Right atrium auricular region (tissue), 2 donors: Measurements from ENCODE around the gene ARHGAP27. TPM values are rescaled to one million over a fixed set of nuclear protein-coding genes. Genes with fewer than 3 reads are reported as not detected.

ENCODE experiments used
- DNase-seq: peaks from one replicate; pipeline ENCODE4 v3.0.0-alpha.2; 2019; ENCODE audit warnings: low spot score
- H3K27ac ChIP-seq, 2 donors: fragments of 200-600 bp; sonication (generic); 1 replicate in 1 of 2; 2 replicates in 1 of 2; pipeline ENCODE4 v1.5.1; 2016 to 2019
- H3K27me3 ChIP-seq, 2 donors: fragments of 200-600 bp; sonication (generic); one replicate each; pipeline versions ENCODE4 v1.5.1 to v1.6.0; 2017 to 2019
- H3K36me3 ChIP-seq: fragments of 200-600 bp; sonication (generic); one replicate; pipeline ENCODE4 v1.5.1; 2016
- H3K4me1 ChIP-seq, 2 donors: fragments of 200-600 bp; sonication (generic); one replicate each; pipeline versions ENCODE4 v1.5.1 to v1.6.0; 2017 to 2019
- H3K4me3 ChIP-seq, 2 donors: fragments of 200-600 bp; sonication (generic); 1 replicate in 1 of 2; 2 replicates in 1 of 2; pipeline ENCODE4 v1.5.1; 2017 to 2019; ENCODE audit warnings: mild to moderate bottlenecking in 1 of 2, moderate library complexity in 1 of 2
- H3K9me3 ChIP-seq, 2 donors: fragments of 200-600 bp; sonication (generic); one replicate each; pipeline ENCODE4 v1.5.1; 2019
- total RNA-seq, 2 donors: library from RNA; depleted of rRNA; stranded (reverse); fragments of >200 nt; gene quantifications; one replicate each; pipeline ENCODE4 v1.1.0, GENCODE V29; 2016
- TF ChIP-seq, protein P1 (sequence below), 2 donors: fragments of 200-600 bp; sonication (generic); IDR thresholded peaks; one replicate each; pipeline ENCODE4 v1.5.1; 2019; ENCODE audit warnings: antibody characterized with exemption in 2 of 2

The ARHGAP27 gene
- total RNA-seq, 2 donors from 2014 or later, result 18.9 to 21.9 TPM

- H3K27me3 ChIP-seq, result peaks cover 9 to 11% of the 10 kb centered on the region in 2 donors
- TF ChIP-seq, protein P1, sequence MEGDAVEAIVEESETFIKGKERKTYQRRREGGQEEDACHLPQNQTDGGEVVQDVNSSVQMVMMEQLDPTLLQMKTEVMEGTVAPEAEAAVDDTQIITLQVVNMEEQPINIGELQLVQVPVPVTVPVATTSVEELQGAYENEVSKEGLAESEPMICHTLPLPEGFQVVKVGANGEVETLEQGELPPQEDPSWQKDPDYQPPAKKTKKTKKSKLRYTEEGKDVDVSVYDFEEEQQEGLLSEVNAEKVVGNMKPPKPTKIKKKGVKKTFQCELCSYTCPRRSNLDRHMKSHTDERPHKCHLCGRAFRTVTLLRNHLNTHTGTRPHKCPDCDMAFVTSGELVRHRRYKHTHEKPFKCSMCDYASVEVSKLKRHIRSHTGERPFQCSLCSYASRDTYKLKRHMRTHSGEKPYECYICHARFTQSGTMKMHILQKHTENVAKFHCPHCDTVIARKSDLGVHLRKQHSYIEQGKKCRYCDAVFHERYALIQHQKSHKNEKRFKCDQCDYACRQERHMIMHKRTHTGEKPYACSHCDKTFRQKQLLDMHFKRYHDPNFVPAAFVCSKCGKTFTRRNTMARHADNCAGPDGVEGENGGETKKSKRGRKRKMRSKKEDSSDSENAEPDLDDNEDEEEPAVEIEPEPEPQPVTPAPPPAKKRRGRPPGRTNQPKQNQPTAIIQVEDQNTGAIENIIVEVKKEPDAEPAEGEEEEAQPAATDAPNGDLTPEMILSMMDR (IDR thresholded peaks at IDR 0.05), result no peak
- no peak for DNase-seq
- H3K27ac ChIP-seq, result no peak overlapping the region
- no peak overlapping the region for H3K4me3 ChIP-seq
- no peaks in the 10 kb centered on the region for H3K9me3 ChIP-seq
- peaks cover 0 to 63% of the 10 kb centered on the region in 2 donors for H3K4me1 ChIP-seq
- no peaks in the 10 kb centered on the region for H3K36me3 ChIP-seq
These were observed 5.4 kb downstream of the ARHGAP27 start for GRCh38 chr17:45427181-45427835.

- TF ChIP-seq, protein P1 (IDR thresholded peaks at IDR 0.05), result no peak
- Histone ChIP-seq H3K27ac (no peak overlapping the region), H3K4me1 (peaks cover 0 to 56% of the 10 kb centered on the region in 2 donors), H3K27me3 (peaks cover 9 to 11% of the 10 kb centered on the region in 2 donors), H3K9me3 (no peaks in the 10 kb centered on the region), H3K36me3 (no peaks in the 10 kb centered on the region), H3K4me3 (no peak overlapping the region)
- DNase-seq, result no peak
These were observed 6.1 kb downstream of the ARHGAP27 start for GRCh38 chr17:45426561-45426960.

DNA sequence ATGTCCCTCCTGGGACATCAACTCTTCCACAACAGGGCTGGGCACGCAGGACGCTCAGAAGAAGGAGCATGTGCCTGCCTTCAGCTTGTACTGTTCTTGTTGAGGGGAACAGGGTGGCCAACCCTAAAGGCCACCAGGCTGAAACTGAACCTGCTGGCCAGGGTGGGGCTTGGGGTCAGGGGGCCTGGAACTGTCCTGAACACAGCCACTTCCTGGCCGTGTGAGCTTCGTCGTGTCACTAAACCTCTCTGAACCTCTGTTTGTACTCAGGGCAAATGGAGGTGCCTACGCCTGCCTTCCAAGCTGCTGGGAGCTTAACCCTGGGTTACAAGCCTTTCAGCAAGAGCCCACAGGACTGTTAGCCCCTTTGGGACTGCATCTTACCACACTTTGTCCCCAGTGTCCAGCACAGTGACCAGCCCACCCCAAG is 6.7 kb downstream of the ARHGAP27 start:
- H3K4me3 ChIP-seq, result no peak overlapping the region
- TF ChIP-seq, protein P1 (IDR thresholded peaks at IDR 0.05), result peak in 1 of 2 donors; percentile 2
- H3K27ac ChIP-seq, result peak overlapping the region; percentile 82 to 92
- H3K4me1 ChIP-seq, result peaks cover 0 to 50% of the 10 kb centered on the region in 2 donors
- H3K27me3 ChIP-seq, result peaks cover 9 to 11% of the 10 kb centered on the region in 2 donors
- no peaks in the 10 kb centered on the region for H3K36me3 ChIP-seq
- H3K9me3 ChIP-seq, result no peaks in the 10 kb centered on the region
- no peak for DNase-seq

- TF ChIP-seq, protein P1 (IDR thresholded peaks at IDR 0.05), result peak in 1 of 2 donors; percentile 57
- H3K36me3 ChIP-seq, result no peaks in the 10 kb centered on the region
- H3K27ac ChIP-seq, result peak overlapping the region; percentile 82 to 92
- DNase-seq, result no peak
- peaks cover 0 to 44% of the 10 kb centered on the region in 2 donors for H3K4me1 ChIP-seq
- peak overlapping the region; percentile 45 to 49 for H3K4me3 ChIP-seq
- H3K9me3 ChIP-seq, result no peaks in the 10 kb centered on the region
- peaks cover 4% of the 10 kb centered on the region in 2 donors for H3K27me3 ChIP-seq
These were observed 7.3 kb downstream of the ARHGAP27 start for GRCh38 chr17:45425125-45425983.

GRCh38 chr17:45424769-45425124 is 7.9 kb downstream of the ARHGAP27 start:
- no peaks in the 10 kb centered on the region for H3K27me3 ChIP-seq
- peak overlapping the region; percentile 45 to 49 for H3K4me3 ChIP-seq
- peak overlapping the region; percentile 82 to 92 for H3K27ac ChIP-seq
- H3K36me3 ChIP-seq, result no peaks in the 10 kb centered on the region
- no peak for DNase-seq
- no peaks in the 10 kb centered on the region for H3K9me3 ChIP-seq
- TF ChIP-seq, protein P1 (IDR thresholded peaks at IDR 0.05), result no peak
- H3K4me1 ChIP-seq, result peaks cover 0 to 39% of the 10 kb centered on the region in 2 donors
